HL-60 (cell line): ENCODE results near the gene RAMACL.
"Not testable (repeated sequence)": the region's sequence is repeated elsewhere in the genome, so short reads cannot be mapped to it uniquely, and the experiment has no call there.

Experiments used
- DNase-seq, 2 experiments: peaks; one replicate each; pipeline ENCODE4 v3.0.0-alpha.2; 2010 to 2020; ENCODE audit warnings: low read depth in 1 of 2, low spot score in 1 of 2
- H3K27ac ChIP-seq: fragments of 250-450 bp; sonication (Bioruptor Pico); replicated peaks from 2 replicates; pipeline ENCODE4 v1.5.1; 2020; ENCODE audit warnings: mild to moderate bottlenecking, moderate library complexity
- H3K27me3 ChIP-seq: fragments of 250-450 bp; sonication (Bioruptor Pico); 2 replicates; pipeline ENCODE4 v1.5.1; 2021; ENCODE audit warnings: mild to moderate bottlenecking, moderate library complexity; ENCODE audit not compliant: insufficient read depth, poor library complexity, severe bottlenecking
- H3K4me3 ChIP-seq: replicated peaks from 2 replicates; pipeline ENCODE4 v1.5.1; 2011; ENCODE audit warnings: mild to moderate bottlenecking, control low read depth, low read length; ENCODE audit not compliant: insufficient read depth
- GABPA ChIP-seq: IDR thresholded peaks from 2 replicates; pipeline ENCODE4 v1.6.1; 2012; ENCODE audit warnings: low read depth
- POLR2AphosphoS5 ChIP-seq: IDR thresholded peaks from 2 replicates; pipeline ENCODE4 v1.6.1; 2012; ENCODE audit warnings: low read depth
- SPI1 ChIP-seq: IDR thresholded peaks from 2 replicates; pipeline ENCODE4 v1.6.1; 2012; ENCODE audit warnings: low read depth, mild to moderate bottlenecking, borderline replicate concordance
- TF ChIP-seq, protein P1 (sequence below): IDR thresholded peaks from 2 replicates; pipeline ENCODE4 v1.6.1; 2012; ENCODE audit warnings: low read depth; ENCODE audit not compliant: insufficient replicate concordance
- TF ChIP-seq, protein P2 (sequence below): IDR thresholded peaks from one replicate; pipeline ENCODE4 v1.5.1; 2011; ENCODE audit warnings: low read length, control low read depth, inconsistent platforms; ENCODE audit not compliant: insufficient read depth

Gene RAMACL

DNA sequence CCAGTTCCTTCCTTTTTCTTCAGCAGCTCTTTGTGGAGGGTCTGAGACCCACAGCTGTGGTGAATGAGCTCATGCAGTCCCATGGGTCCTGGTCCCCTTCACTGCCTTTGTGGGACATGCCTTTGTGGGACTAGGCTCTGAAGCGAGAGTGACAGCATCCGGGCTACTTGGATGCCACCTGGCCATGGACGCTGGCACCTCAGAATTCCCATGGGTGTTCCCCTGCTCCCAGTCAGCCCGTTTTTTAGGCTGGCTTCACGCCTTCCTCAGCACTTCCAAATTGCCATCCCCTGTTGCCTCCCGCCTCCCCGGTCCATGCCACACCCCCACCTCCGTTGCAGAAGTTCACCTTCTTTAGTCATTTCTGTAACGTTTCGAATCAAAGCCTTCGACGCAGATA lies 45.1 kb downstream of the RAMACL start:
- TF ChIP-seq, protein P1, sequence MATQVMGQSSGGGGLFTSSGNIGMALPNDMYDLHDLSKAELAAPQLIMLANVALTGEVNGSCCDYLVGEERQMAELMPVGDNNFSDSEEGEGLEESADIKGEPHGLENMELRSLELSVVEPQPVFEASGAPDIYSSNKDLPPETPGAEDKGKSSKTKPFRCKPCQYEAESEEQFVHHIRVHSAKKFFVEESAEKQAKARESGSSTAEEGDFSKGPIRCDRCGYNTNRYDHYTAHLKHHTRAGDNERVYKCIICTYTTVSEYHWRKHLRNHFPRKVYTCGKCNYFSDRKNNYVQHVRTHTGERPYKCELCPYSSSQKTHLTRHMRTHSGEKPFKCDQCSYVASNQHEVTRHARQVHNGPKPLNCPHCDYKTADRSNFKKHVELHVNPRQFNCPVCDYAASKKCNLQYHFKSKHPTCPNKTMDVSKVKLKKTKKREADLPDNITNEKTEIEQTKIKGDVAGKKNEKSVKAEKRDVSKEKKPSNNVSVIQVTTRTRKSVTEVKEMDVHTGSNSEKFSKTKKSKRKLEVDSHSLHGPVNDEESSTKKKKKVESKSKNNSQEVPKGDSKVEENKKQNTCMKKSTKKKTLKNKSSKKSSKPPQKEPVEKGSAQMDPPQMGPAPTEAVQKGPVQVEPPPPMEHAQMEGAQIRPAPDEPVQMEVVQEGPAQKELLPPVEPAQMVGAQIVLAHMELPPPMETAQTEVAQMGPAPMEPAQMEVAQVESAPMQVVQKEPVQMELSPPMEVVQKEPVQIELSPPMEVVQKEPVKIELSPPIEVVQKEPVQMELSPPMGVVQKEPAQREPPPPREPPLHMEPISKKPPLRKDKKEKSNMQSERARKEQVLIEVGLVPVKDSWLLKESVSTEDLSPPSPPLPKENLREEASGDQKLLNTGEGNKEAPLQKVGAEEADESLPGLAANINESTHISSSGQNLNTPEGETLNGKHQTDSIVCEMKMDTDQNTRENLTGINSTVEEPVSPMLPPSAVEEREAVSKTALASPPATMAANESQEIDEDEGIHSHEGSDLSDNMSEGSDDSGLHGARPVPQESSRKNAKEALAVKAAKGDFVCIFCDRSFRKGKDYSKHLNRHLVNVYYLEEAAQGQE = no peak
- TF ChIP-seq, protein P2, sequence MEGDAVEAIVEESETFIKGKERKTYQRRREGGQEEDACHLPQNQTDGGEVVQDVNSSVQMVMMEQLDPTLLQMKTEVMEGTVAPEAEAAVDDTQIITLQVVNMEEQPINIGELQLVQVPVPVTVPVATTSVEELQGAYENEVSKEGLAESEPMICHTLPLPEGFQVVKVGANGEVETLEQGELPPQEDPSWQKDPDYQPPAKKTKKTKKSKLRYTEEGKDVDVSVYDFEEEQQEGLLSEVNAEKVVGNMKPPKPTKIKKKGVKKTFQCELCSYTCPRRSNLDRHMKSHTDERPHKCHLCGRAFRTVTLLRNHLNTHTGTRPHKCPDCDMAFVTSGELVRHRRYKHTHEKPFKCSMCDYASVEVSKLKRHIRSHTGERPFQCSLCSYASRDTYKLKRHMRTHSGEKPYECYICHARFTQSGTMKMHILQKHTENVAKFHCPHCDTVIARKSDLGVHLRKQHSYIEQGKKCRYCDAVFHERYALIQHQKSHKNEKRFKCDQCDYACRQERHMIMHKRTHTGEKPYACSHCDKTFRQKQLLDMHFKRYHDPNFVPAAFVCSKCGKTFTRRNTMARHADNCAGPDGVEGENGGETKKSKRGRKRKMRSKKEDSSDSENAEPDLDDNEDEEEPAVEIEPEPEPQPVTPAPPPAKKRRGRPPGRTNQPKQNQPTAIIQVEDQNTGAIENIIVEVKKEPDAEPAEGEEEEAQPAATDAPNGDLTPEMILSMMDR = no peak
- no peak for DNase-seq
- Histone ChIP-seq H3K27ac (no peak overlapping the region), H3K27me3 (no peaks in the 10 kb centered on the region), H3K4me3 (no peak overlapping the region)

DNA sequence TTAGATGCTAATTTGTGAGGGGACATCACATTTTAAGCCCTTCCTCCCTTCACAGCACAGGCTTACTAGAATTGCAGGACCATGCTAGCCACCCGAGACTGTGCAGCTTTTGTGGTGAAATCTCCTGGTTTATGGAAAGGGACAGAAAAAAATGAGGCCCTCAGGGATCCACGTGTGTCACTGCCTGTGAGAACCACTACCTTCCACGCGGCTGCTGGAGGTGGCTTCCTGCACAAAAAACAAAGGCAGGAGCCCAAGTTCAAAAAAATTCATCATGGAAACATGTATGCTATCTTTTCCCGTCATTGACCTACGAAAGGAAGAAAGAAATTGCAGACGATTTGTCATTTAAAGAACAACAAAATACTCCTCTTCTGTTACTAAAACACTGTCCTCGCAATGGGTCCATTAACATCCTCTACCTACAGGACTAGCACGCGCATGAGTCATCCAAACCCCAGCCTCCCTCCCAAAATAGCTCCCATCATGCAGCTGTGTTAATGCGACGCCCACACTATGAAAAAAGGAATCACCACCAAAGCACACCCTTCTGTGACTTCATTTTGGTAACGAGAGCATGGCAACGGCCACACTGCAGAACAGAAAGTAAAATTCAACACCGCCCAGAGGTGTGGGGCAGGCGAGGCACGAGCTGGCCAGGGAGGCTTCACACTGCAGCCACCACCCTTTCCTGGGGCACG lies 45.7 kb downstream of the RAMACL start:
- DNase-seq = no peak
- Histone ChIP-seq H3K27ac (no peak overlapping the region), H3K4me3 (no peak overlapping the region), H3K27me3 (no peaks in the 10 kb centered on the region)
- TF ChIP-seq, protein P2 = no peak
- TF ChIP-seq POLR2AphosphoS5 = no peak
- TF ChIP-seq, protein P1 = no peak
- TF ChIP-seq SPI1 = no peak
- no peak for TF ChIP-seq GABPA

DNA sequence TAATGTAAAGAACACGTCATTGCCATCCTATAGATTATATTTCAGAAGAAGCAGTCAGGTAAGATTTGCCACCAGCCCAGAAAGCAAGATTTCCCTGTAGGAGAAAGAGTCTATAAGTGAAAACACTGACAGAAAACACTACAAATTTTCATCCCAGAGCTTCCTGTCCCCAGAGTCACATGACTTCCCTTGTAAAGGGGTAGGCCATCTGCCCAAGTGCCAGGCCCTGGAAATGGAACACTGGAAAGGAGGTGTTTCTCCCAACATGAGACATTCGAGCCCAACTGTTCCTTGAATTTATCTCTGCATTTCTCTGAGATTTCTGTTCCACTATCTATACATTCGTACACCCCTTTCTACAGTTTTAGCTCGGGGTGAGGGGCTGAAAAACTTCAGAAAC lies 46.9 kb downstream of the RAMACL start:
- Histone ChIP-seq H3K27me3 (no peaks in the 10 kb centered on the region), H3K4me3 (no peak overlapping the region), H3K27ac (no peak overlapping the region)
- DNase-seq = no peak
- TF ChIP-seq POLR2AphosphoS5 (no peak), SPI1 (no peak), GABPA (no peak)
- TF ChIP-seq, protein P2 = no peak
- TF ChIP-seq, protein P1 = no peak

DNA sequence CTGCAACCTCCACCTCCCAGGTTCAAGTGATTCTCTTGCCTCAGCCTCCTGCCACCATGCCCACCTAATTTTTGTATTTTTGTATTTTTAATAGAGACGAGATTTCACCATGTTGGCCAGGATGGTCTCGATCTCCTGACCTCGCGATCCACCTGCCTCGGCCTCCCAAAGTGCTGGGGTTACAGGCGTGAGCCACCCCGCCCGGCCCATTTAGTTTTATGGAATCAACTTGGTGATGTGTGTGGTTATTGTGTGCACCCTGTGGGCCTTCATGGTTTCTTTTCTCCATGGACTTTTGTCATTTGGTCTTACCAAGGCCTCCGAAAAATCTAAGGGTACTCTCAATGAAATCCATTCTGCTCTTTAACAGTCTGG lies 47.5 kb downstream of the RAMACL start:
- H3K4me3 ChIP-seq, DNase-seq, H3K27me3 ChIP-seq, H3K27ac ChIP-seq: not testable (repeated sequence)
